GM12873 (cell line): ENCODE data around the gene KCNAB1.

Source experiments
- TF ChIP-seq, protein P1 (sequence below): IDR thresholded peaks from 2 replicates; pipeline ENCODE4 v1.5.1; 2012; ENCODE audit warnings: low read depth, mild to moderate bottlenecking, moderate library complexity, low read length, control low read depth; ENCODE audit not compliant: insufficient read depth; ENCODE audit errors: missing control alignments

Gene KCNAB1

DNA sequence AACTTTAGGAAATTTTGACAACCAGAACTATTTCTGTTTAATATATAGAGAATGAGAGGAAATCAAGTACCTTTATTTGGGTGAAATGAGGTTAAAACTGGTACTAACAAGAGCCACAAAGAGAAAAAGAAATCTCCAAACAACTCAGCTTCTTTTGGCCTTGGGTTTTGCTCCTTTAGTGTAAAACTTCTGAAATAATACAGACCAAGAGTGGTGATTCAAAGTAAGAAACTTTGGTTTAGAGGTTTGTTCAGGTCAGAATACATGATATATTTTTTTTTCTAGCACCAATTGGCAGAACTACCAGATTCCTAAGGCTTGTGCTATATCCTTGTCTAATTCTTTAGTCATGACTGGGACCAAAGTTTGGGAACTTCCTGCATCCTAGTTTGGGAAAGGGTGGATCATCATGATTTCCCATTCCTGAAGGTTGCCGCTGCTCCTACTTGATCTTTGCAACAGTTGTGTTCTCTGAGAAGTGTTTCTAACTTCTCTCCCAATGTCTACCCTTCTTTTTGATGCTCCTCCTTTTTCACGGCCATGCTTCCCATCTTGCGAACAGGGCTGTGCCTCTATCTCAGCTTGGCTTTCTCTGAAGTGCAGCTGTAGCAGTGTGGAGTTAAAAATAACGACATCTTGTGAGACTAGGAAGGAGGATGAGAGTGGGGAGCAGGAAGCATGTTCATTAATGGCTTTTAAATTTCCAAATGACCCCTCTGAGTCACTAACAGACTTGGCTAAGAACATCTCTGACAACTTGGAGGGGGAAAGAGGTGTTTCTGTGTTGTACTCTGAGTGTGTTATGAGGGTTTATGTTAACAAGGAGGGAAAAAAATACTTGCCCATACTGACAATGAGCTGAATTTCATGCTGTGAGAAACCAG, 87.7 kb downstream of the KCNAB1 start:
- TF ChIP-seq, protein P1, sequence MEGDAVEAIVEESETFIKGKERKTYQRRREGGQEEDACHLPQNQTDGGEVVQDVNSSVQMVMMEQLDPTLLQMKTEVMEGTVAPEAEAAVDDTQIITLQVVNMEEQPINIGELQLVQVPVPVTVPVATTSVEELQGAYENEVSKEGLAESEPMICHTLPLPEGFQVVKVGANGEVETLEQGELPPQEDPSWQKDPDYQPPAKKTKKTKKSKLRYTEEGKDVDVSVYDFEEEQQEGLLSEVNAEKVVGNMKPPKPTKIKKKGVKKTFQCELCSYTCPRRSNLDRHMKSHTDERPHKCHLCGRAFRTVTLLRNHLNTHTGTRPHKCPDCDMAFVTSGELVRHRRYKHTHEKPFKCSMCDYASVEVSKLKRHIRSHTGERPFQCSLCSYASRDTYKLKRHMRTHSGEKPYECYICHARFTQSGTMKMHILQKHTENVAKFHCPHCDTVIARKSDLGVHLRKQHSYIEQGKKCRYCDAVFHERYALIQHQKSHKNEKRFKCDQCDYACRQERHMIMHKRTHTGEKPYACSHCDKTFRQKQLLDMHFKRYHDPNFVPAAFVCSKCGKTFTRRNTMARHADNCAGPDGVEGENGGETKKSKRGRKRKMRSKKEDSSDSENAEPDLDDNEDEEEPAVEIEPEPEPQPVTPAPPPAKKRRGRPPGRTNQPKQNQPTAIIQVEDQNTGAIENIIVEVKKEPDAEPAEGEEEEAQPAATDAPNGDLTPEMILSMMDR: no peak

- TF ChIP-seq, protein P1: no peak
These were observed 89.4 kb downstream of the KCNAB1 start for GRCh38 chr3:156209631-156210335.

DNA sequence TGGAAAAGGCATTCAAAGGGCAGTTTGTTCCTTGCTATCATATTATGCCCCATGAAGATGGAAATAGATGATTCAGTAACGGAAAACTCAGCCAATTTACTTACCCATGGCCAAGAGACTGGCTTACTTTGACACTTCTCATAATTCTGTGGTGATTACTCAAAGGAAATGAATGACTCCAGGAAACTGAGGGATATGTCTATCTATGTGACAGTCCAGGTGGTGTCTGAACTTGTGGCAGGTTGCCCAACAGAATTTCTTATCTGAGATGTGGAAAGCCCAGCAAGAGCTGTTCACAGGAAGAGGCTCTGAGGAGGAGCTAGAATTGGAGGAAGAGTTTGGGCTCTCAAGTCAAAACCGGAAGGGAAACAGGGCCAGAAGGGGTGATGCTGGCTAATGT, 91.2 kb downstream of the KCNAB1 start:
- TF ChIP-seq, protein P1: no peak

GRCh38 chr3:156214676-156215075, 94.3 kb downstream of the KCNAB1 start:
- TF ChIP-seq, protein P1: no peak

DNA sequence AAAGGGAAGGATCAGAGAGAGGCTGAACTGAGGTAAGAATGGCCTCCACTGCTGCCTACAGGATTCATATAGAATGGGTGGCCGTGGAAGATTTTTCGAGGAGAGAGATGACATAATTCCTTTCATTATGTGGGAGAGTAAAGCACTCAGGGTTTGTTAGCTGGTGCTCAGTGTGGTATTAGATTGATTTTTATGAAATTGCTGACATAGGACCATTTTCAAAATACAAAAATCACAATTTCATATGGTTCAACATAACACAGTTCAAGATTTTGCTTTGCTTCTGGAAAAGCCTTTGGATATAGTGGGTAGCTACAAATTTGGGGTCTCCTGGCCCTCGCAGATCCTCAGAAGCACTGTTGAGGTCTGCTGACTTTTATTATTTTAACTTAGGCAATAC, 95.4 kb downstream of the KCNAB1 start:
- TF ChIP-seq, protein P1: no peak

GRCh38 chr3:156216216-156216615, 95.8 kb downstream of the KCNAB1 start:
- TF ChIP-seq, protein P1: no peak

DNA sequence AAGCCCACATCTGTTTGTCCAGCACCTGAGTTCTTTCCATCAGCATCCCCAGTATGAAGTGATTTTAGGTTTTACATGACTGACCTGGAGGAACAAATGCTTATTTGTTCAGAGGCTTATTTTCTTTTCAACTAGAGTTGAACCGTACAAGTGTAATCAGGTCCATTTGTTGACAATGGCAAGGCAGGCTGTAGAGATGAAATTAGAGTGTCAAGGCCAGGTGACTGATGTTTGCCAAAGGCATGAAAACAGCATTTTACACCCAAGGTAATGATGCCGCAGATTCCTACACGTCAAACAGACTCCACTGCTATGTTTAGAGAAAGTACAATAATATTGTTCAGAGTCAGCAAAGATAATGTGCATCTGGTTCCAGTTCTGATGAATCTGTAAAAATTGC, 96.5 kb downstream of the KCNAB1 start:
- TF ChIP-seq, protein P1: no peak
